ENCODE data around the gene GABRB2.

GABRB2 gene

DNA sequence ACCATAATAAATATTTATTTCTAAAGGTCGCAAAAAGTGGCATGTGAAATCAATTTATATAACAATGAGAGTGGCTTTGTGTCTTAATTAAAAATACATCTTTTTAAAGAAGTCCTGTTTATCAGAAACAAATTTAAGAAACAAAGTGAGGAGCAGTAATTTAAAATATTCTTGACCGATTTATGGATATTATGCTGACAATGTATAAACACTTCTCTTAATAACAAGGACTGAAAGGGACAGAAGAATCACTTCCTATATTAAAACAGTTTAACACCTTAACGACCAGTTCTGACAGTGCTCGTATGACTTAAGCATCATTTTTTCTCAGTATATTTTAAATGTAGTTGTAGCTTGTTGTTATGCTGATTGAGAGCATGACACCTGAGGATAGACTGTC, 149.1 kb downstream of the GABRB2 start:
- H3K27ac ChIP-seq: no peak overlapping the region
- no peak overlapping the region for H3K4me3 ChIP-seq

DNA sequence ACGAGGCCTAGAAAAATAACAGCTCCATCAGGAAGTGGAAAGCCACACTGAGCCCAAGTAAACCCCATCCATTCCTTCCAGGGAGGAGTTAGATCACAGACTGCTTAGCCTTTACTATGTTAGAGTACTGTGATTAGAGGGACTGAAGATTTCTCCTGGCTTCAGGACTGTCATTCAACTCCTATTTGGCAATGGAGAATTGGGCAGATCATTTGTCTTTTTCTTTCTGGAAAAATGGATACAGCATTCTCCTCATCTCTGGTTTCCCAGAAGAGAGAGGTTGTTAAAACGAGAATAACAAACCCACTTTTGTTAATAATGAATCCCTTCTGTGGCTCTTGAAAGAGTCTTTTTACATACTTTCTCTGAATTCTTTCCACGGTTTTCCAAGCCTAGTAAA, 150.4 kb downstream of the GABRB2 start:
- H3K27ac ChIP-seq: no peak overlapping the region
- H3K4me3 ChIP-seq: no peak overlapping the region

- Histone ChIP-seq H3K4me3 (no peak overlapping the region), H3K27ac (no peak overlapping the region)
These were observed 154.8 kb downstream of the GABRB2 start for GRCh38 chr5:161391724-161392123.

DNA sequence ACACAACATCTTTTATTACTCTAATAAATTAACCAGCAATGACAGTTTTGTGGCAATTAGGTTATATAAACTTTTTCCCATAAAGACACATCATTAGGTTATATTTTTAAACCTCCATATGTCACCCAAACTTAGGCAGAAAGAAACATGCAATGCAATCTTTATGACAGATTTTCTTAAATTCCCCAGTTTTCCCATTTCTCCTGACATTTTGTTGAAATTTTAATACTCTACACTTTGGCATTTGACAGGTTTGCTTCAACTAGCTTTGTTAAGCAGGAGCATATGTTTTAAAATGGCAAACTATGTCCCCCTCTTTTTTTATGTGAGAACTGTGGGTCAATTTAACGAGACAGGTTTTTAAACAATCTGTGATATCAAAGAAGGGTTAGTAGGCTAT, 155.5 kb downstream of the GABRB2 start:
- no peak overlapping the region for H3K27ac ChIP-seq
- no peak overlapping the region for H3K4me3 ChIP-seq

DNA sequence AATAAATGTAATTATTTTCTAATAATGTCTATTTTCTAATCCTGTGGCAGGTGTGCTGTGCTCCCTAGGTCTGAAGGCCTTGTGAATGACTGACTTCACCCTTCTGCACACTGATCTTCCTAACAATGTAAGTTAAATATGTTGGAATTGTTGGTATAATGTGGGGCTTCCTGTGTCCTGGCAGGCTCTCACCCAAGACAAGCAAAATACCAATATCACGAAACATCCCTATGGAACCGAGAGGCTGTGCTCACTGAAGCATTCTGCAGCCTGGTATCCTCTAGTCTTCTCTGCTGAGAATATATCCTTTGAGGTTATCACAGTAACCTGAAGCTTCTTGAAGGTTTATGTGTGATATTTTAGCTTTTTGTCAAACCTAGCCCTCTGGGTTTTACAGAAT, 159.4 kb downstream of the GABRB2 start:
- H3K27ac ChIP-seq: no peak overlapping the region
- H3K4me3 ChIP-seq: no peak overlapping the region

DNA sequence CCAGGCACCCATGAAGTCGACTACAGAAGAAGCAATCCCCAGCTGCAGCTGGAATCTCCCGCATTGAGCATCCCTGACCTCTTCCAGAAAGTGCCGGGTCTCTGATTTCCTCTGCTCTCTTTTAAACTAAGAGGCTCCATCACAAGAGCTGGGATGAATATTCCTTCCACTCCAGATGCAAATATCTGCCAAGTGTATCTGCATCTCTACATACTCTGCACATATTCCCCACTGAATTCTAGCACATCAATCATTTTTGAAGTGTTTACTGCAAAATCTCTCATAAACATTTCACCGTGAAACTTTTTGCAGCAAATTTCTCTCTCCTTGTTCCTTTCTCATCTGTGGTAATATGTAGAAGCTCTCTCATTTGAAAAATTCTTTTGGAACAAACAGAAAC, 161.5 kb downstream of the GABRB2 start:
- no peak overlapping the region for H3K4me3 ChIP-seq
- no peak overlapping the region for H3K27ac ChIP-seq

- Histone ChIP-seq H3K27ac (no peak overlapping the region), H3K4me3 (no peak overlapping the region)
These were observed 163.8 kb downstream of the GABRB2 start for GRCh38 chr5:161382685-161383084.

DNA sequence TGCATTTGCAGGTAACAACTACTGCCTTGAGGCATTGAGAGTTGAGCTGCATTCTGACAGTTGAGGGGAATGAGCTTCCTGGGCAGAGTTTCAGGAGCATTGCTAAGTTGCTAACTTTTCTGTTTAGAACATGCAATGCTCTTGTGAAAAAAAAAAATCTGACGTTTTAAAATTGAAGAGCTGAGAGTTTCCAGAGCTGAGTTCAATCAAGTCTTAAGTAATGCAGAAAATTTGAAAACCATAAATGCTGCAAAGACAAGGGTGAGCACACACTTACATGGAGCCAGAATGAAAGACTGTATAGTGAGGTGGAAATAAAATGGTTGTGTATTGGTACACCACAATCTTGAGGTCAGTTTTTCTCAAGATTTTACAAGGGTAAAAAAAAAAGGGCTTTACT, 166.0 kb downstream of the GABRB2 start:
- Histone ChIP-seq H3K4me3 (no peak overlapping the region), H3K27ac (no peak overlapping the region)

- H3K4me3 ChIP-seq: no peak overlapping the region
- no peak overlapping the region for H3K27ac ChIP-seq
These were observed 167.8 kb downstream of the GABRB2 start for GRCh38 chr5:161378701-161379100.

- Histone ChIP-seq H3K4me3 (no peak overlapping the region), H3K27ac (no peak overlapping the region)
These were observed 170.5 kb downstream of the GABRB2 start for GRCh38 chr5:161376034-161376433.

DNA sequence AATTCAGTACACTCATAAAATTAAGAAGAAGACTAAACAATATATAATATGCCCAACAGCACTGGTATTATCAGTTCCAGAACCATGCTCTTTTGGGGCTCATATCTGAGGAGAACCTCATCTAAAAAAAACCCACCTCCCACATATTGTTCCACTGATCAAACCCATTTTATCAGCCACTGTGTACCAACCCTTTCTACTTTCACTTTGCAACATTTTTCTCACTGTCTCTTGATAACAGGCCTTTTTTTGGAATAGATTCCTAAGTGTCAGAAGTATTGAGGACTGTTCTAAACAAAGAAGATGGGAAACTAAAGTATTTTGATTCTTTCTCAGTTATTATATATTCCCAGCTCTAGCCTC, 173.2 kb downstream of the GABRB2 start:
- Histone ChIP-seq H3K4me3 (no peak overlapping the region), H3K27ac (no peak overlapping the region)

GRCh38 chr5:161372682-161373344, 173.7 kb downstream of the GABRB2 start:
- no peak overlapping the region for H3K4me3 ChIP-seq
- H3K27ac ChIP-seq: no peak overlapping the region

DNA sequence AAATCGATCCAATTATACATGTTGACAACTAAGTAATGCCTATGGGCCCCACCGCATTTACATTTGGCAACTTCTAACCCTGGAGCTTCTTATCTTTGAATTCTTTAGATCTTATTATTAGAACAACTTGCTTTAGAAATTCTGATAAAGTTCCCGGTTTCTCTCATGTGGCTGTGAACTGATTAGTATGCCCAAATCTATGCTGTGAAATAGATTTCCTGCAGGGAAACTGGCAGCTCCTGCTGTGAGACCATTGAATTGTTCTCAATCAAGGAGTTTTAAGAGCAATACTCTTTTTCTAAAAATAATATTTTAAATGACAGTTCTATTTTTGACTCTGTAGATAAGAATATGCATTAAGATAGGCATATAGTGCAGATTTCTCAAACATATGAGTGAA, 177.5 kb downstream of the GABRB2 start:
- no peak overlapping the region for H3K27ac ChIP-seq
- H3K4me3 ChIP-seq: no peak overlapping the region

GRCh38 chr5:161358446-161358845, 188.1 kb downstream of the GABRB2 start:
- no peak overlapping the region for H3K27ac ChIP-seq
- no peak overlapping the region for H3K4me3 ChIP-seq

GRCh38 chr5:161344234-161344633, 202.3 kb downstream of the GABRB2 start:
- Histone ChIP-seq H3K4me3 (no peak overlapping the region), H3K27ac (no peak overlapping the region)

DNA sequence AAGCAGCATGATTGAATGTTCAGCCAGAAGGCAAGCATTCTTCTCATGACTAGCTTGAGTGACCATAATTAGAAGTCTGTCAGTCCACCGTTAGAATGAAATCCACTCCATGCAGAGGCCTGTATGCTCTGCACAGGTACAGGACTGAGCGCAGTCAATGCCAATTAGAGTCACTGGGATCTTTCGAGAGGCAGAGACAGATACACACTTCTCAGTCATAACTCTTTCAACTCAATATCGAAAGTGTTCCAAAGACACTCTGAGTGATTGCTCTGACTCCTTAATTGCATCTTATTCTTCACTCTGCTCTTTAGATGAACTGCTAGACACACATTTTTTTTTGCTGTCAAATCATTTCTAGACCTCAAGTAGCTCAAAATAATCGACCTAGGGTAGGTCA, 203.6 kb downstream of the GABRB2 start:
- no peak overlapping the region for H3K27ac ChIP-seq
- no peak overlapping the region for H3K4me3 ChIP-seq

- Histone ChIP-seq H3K4me3 (no peak overlapping the region), H3K27ac (no peak overlapping the region)
These were observed 206.5 kb downstream of the GABRB2 start for GRCh38 chr5:161340012-161340411.

DNA sequence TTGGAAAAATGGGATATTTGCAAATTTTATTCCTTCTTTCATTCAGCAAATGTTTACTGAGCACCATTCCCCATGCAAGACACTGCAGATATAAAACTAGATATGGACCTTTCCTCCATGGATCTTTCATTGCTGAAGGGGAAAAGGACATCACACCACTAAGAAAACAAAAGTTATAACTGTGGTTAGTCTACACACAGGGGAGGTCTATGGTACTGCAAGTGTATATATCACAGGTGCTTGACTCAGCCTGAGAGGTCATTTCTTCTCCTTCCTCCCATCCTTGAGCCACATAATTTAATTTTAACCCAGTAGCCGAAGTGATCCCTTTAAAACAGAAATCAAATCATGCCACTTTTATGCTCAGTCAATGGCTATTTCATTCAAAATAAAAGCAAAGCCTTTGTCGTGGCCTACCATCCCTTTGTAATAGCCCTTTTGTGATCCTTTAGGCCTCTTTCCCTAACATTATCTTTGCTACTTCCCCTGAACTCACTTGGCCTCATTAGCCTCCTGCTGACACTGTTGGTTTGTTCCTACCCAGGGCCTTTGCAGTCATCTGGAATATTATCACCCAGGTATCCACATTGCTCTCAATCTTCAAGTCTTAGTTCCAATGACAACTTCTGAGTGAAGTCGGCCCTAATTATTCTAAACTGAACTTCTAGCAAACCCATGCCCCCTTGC, 213.2 kb downstream of the GABRB2 start:
- Histone ChIP-seq H3K27ac (no peak overlapping the region), H3K4me3 (no peak overlapping the region)

GRCh38 chr5:161332343-161332742, 214.2 kb downstream of the GABRB2 start:
- no peak overlapping the region for H3K27ac ChIP-seq
- no peak overlapping the region for H3K4me3 ChIP-seq

GRCh38 chr5:161314033-161314432, 232.5 kb downstream of the GABRB2 start:
- Histone ChIP-seq H3K27ac (no peak overlapping the region), H3K4me3 (no peak overlapping the region)

- no peak overlapping the region for H3K27ac ChIP-seq
- no peak overlapping the region for H3K4me3 ChIP-seq
These were observed 233.6 kb downstream of the GABRB2 start for GRCh38 chr5:161312882-161313281.

DNA sequence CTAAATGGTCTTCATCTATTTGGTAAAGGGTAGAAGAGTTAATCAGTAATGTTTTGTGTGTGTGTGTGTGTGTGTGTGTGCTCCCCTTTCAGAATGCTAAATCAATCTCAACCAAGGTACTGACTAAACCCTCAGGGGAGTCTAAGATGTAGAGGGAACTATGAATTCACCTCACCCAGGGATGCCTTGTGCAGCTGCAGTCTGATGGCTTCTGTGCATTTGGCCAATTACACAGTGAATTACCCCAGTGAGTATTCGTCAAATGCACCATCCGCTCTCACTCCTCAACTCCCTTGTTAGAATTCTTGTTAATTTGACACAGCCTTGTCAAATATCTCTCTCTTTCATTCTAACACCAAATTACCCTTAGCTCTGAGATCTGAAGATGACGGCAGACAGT, 234.6 kb downstream of the GABRB2 start:
- H3K4me3 ChIP-seq: no peak overlapping the region
- H3K27ac ChIP-seq: no peak overlapping the region

Measured in skin epidermis (tissue), 12 donors.